K562 (cell line): Measurements from ENCODE around the gene TTC33. TPM values are rescaled to one million over a fixed set of nuclear protein-coding genes. Genes with fewer than 3 reads are reported as not detected.

ENCODE experiments used
- ATAC-seq: fragments of 200-7000 bp; cut with Tn5 transposase; 3 replicates; pipeline ENCODE4 v1.9.1; 2020; ENCODE audit warnings: moderate library complexity
- BruUV-seq: library from RNA; stranded (reverse); fragments of 400-500 nt; replicated peaks from 2 replicates; lab custom pipeline; 2021; lab: Mats Ljungman, UMichigan
- CTCF ChIA-PET: fragments of 300-600 bp; formaldehyde crosslinking; extraction: SDS; loops from one replicate; lab custom pipeline; 2021; ENCODE audit warnings: low intra/inter-chr PET ratio; lab: Yijun Ruan, JAX
- POLR2A ChIA-PET: fragments of 300-600, 350-650 bp; sonication (Branson Sonifier 250); formaldehyde crosslinking; extraction: SDS; loops from one replicate; lab custom pipeline; 2021; ENCODE audit warnings: antibody characterized with exemption, inconsistent platforms; lab: Yijun Ruan, JAX
- DNase-seq, 4 experiments: peaks; one replicate each; pipeline versions ENCODE4 v3.0.0 to v3.0.0-alpha.2; 2011 to 2018; ENCODE audit warnings: low spot score in 3 of 4, mixed read lengths in 3 of 4; ENCODE audit errors: extremely low read depth in 1 of 4
- FAIRE-seq: peaks from 2 replicates; lab custom pipeline; 2011; peaks lifted over from hg19 to GRCh38; lab: Jason Lieb, UNC
- H2AFZ ChIP-seq: 2 replicates; pipeline ENCODE4 v1.6.0; 2011; ENCODE audit warnings: low read depth, low read length, control low read depth, inconsistent platforms
- H3K27ac ChIP-seq: fragments of 200-600 bp; 3 replicates; pipeline ENCODE4 v1.8.0; 2011; ENCODE audit warnings: low read depth, mild to moderate bottlenecking, control low read depth, inconsistent platforms, low read length, moderate library complexity, mixed read lengths; ENCODE audit errors: extremely low read depth
- H3K27me3 ChIP-seq, 2 experiments: fragments of 300-600 bp in 1 of 2; 2 replicates in 1 of 2; 3 replicates in 1 of 2; pipeline versions ENCODE4 v1.6.0 to v1.8.0; 2011; ENCODE audit warnings: inconsistent platforms in 2 of 2, low read length in 2 of 2, mild to moderate bottlenecking in 1 of 2, mixed read lengths in 1 of 2, moderate library complexity in 1 of 2; ENCODE audit not compliant: control insufficient read depth in 2 of 2, insufficient read depth in 2 of 2
- H3K36me3 ChIP-seq: fragments of 300-600 bp; 3 replicates; pipeline ENCODE4 v1.8.0; 2011; ENCODE audit warnings: mild to moderate bottlenecking, low read length, inconsistent platforms; ENCODE audit not compliant: control insufficient read depth, insufficient read depth
- H3K4me1 ChIP-seq, 2 experiments: fragments of 200-600 bp in 1 of 2; replicated peaks in 1 of 2; 2 replicates in 1 of 2; 3 replicates in 1 of 2; pipeline versions ENCODE4 v1.5.1 to v1.8.0; 2011; ENCODE audit warnings: inconsistent platforms in 2 of 2, low read length in 2 of 2, mild to moderate bottlenecking in 1 of 2, mixed read lengths in 1 of 2, moderate library complexity in 1 of 2; ENCODE audit not compliant: control insufficient read depth in 2 of 2, insufficient read depth in 2 of 2
- H3K4me2 ChIP-seq: 2 replicates; pipeline ENCODE4 v1.6.1; 2011; ENCODE audit warnings: low read length, control low read depth, inconsistent platforms, mixed read lengths; ENCODE audit not compliant: insufficient read depth
- H3K4me3 ChIP-seq: fragments of 200-600 bp; sonication (generic), shearing (Covaris generic); 2 replicates; pipeline ENCODE4 v1.5.1; 2016; ENCODE audit warnings: control low read depth, inconsistent platforms
- H3K79me2 ChIP-seq: fragments of 200-600 bp; 3 replicates; pipeline ENCODE4 v1.8.0; 2011; ENCODE audit warnings: low read length, inconsistent platforms; ENCODE audit not compliant: control insufficient read depth, insufficient read depth
- H3K9ac ChIP-seq, 2 experiments: 2 replicates each; pipeline versions ENCODE4 v1.6.0 to v1.6.1; 2011; ENCODE audit warnings: low read depth in 2 of 2, low read length in 2 of 2, control low read depth in 1 of 2, inconsistent platforms in 1 of 2, mild to moderate bottlenecking in 1 of 2, mixed read lengths in 1 of 2; ENCODE audit not compliant: insufficient read depth in 1 of 2
- H3K9me1 ChIP-seq: one replicate; pipeline ENCODE4 v1.6.0; 2011; ENCODE audit warnings: inconsistent platforms, mild to moderate bottlenecking, low read length, moderate library complexity; ENCODE audit not compliant: control insufficient read depth, insufficient read depth
- H3K9me3 ChIP-seq: replicated peaks from 2 replicates; pipeline ENCODE4 v1.5.1; 2011; ENCODE audit warnings: low read depth, low read length, inconsistent platforms; ENCODE audit not compliant: control insufficient read depth, insufficient read depth
- H4K20me1 ChIP-seq: replicated peaks from 2 replicates; pipeline ENCODE4 v1.6.1; 2011; ENCODE audit warnings: low read length, inconsistent platforms, mixed read lengths; ENCODE audit not compliant: control insufficient read depth, insufficient read depth
- GTF2F1 ChIP-seq: IDR thresholded peaks from 2 replicates; pipeline ENCODE4 v1.6.1; 2011; ENCODE audit warnings: low read depth, low read length, improper control_type of control experiment
- NR2F6 ChIP-seq: fragments of 450-650 bp; formaldehyde crosslinking; IDR thresholded peaks from 2 replicates; pipeline ENCODE4 v1.4.0; 2020; ENCODE audit warnings: mild to moderate bottlenecking
- ZFP30 ChIP-seq: fragments of 250-450 bp; sonication (Bioruptor Pico); IDR thresholded peaks from 2 replicates; pipeline ENCODE4 v1.8.0; 2022; ENCODE audit warnings: moderate library complexity, mild to moderate bottlenecking, inconsistent platforms, borderline replicate concordance
- ZNF175 ChIP-seq: fragments of 200-800 bp; sonication (Bioruptor generic); IDR thresholded peaks from 2 replicates; pipeline ENCODE4 v1.6.1; 2016; ENCODE audit warnings: low read depth, mild to moderate bottlenecking, missing genetic modification characterization, missing compliant biosample characterization
- in situ Hi-C: fragments of 300-500 bp; cut with MboI; formaldehyde crosslinking; loops from 4 replicates; pipeline ENCODE4 v1.15.0; 2018; ENCODE audit warnings: inconsistent platforms, mixed read lengths
- intact Hi-C: fragments of 100-400 bp; cut with micrococcal nuclease; formaldehyde crosslinking; loops from 2 replicates; pipeline ENCODE4 v1.14.2; 2022
- polyA plus RNA-seq, 8 experiments: library from polyadenylated mRNA; depleted of rRNA in 4 of 8; stranded (reverse) in 5 of 8; unstranded in 3 of 8; fragments of >200 nt; fragmentation: Nextera tagmentation in 2 of 8; fragmentation: Illumina TruSeq in 1 of 8; extraction: Ambion mirVana in 2 of 8; extraction: Trizol in 1 of 8; gene quantifications; 2 replicates each; pipeline versions ENCODE4 v1.2.1 to v1.2.3, GENCODE V29; 2011 to 2014; ENCODE audit warnings: inconsistent platforms in 1 of 8, missing spikeins in 1 of 8
- total RNA-seq, 7 experiments: library from RNA; depleted of rRNA in 6 of 7; stranded (reverse); fragments of >200 nt in 6 of 7; fragmentation: Illumina TruSeq in 2 of 7; extraction: Trizol in 2 of 7; gene quantifications; 2 replicates each; pipeline versions ENCODE4 v1.2.1 to v1.2.3, GENCODE V29; 2011 to 2021; ENCODE audit warnings: low replicate concordance in 1 of 7
- TF ChIP-seq, protein P1 (sequence below): fragments of 450-650 bp; IDR thresholded peaks from 2 replicates; pipeline ENCODE4 v1.6.1; 2017; ENCODE audit warnings: antibody characterized with exemption

The TTC33 gene
- total and polyA plus RNA-seq, 9 of the 15 experiments (the other 6 are each of a cell fraction or from before 2014, with no cell fraction given) = 11.5 to 24.9 (median 21.1) TPM

DNA sequence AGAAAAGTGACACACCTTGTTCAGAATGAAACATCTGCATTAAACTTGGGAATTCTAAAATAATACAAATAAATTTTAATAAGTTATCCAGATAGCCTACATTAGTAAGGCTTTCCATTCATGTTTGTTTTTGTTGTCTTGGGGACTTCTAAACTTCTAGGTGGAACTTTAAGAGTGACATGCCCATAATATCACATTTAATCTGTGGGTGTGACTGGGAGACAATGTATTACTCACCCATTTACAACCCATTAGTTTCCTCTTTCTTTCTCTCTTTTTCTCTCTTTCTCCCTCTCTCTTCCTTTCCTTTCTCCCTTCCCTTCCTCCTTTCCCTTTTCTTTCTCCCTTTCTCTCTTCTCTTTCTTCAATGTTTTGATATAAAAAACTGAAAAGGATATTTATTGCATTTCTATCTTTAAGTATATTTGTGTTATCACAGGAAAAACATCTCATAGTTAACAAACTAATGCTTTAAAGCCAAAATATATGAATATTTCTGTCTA, 88.5 kb downstream of the TTC33 start:
- H3K27me3 ChIP-seq = no peaks in the 10 kb centered on the region; a peak in 1 of 5 replicates
- no TSS peak for BruUV-seq
- intact Hi-C loops (no loop called here), in situ Hi-C loops (no loop called here)
- no peaks in the 10 kb centered on the region for H3K36me3 ChIP-seq
- H3K4me2 ChIP-seq = no peak overlapping the region
- CTCF ChIA-PET = no interaction called here
- no peak overlapping the region for H3K27ac ChIP-seq
- H2AFZ ChIP-seq = no peak overlapping the region
- POLR2A ChIA-PET = no interaction called here
- H3K9ac ChIP-seq = no peak overlapping the region
- ATAC-seq (no peak), DNase-seq (no peak), FAIRE-seq (no peak)
- no peaks in the 10 kb centered on the region for H3K9me1 ChIP-seq
- no peaks in the 10 kb centered on the region for H4K20me1 ChIP-seq
- no peaks in the 10 kb centered on the region for H3K9me3 ChIP-seq
- H3K4me3 ChIP-seq = no peak overlapping the region
- H3K4me1 ChIP-seq = no peaks in the 10 kb centered on the region
- TF ChIP-seq, protein P1, sequence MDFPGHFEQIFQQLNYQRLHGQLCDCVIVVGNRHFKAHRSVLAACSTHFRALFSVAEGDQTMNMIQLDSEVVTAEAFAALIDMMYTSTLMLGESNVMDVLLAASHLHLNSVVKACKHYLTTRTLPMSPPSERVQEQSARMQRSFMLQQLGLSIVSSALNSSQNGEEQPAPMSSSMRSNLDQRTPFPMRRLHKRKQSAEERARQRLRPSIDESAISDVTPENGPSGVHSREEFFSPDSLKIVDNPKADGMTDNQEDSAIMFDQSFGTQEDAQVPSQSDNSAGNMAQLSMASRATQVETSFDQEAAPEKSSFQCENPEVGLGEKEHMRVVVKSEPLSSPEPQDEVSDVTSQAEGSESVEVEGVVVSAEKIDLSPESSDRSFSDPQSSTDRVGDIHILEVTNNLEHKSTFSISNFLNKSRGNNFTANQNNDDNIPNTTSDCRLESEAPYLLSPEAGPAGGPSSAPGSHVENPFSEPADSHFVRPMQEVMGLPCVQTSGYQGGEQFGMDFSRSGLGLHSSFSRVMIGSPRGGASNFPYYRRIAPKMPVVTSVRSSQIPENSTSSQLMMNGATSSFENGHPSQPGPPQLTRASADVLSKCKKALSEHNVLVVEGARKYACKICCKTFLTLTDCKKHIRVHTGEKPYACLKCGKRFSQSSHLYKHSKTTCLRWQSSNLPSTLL = no peak
- TF ChIP-seq ZFP30 = no peak
- no peak for TF ChIP-seq ZNF175 (CRISPR knock-in tag)
- no peak for TF ChIP-seq NR2F6
- TF ChIP-seq GTF2F1 = no peak
- H3K79me2 ChIP-seq = no peaks in the 10 kb centered on the region
